ENCODE measurements around the gene ACSM6. TPM values are rescaled to one million over a fixed set of nuclear protein-coding genes. Genes with fewer than 3 reads are reported as not detected.
"Not testable (repeated sequence)": the region's sequence is repeated elsewhere in the genome, so short reads cannot be mapped to it uniquely, and the experiment has no call there.

ACSM6 gene
- total RNA-seq, 1 experiment from 2014 or later = not detected

DNA sequence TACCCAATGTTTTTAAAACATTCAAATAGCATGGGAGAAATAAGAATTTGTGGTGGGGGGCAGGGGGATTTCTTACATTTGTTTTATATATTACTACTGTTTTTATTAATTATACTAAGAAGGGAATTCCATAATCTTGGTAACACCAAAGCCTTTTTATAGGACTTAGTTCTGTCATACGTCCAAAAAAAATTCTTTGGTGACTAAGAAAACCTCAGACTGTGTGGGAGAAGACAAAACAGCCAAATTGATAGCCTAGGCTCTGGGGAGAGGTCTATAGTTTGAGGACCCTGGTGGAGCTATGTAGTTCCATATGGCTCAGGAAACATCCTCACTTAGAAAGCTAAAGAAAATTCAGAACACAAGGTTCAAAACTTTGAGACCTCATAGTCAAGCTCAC, 23.4 kb downstream of the ACSM6 start:
- peak; percentile 29 for DNase-seq (ENCODE audit: low read depth)

DNA sequence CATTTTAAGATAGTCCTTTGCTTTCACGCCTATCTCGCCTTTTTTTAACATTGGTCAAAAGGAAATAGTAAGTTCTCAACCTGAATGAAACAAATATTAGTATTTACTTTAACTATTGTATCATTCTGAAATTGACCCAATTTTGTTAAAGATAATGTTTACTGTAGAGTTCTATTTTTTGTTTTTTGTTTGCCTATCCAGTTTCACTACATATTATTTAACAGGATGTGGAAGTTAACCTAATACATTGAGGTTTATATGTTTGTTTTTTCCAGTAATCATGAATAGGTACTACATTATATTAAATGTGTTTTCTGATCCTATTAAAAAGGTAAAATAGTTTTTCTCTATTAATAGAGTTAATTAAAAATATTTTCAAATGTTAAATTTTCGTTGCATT, 26.5 kb downstream of the ACSM6 start:
- no peak for DNase-seq (ENCODE audit: low read depth)

DNA sequence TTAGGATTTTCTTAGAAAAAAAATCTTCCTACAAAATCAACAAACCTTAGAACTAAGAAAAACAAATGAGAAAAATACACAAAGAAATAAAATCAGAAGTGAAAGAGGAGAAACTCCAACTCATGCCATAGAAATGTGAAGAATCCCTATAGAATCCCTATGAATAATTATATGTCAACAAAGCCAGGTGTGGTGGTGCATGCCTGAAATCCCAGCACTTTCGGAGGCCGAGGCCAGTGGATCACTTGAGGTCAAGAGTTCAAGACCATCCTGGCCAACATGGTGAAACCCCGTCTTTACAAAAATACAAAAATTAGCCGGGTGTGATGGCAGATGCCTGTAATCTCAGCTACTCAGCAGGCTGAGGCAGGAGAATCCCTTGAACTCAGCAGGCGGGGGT, 27.1 kb downstream of the ACSM6 start:
- DNase-seq (ENCODE audit: low read depth) = peak; percentile 79

DNA sequence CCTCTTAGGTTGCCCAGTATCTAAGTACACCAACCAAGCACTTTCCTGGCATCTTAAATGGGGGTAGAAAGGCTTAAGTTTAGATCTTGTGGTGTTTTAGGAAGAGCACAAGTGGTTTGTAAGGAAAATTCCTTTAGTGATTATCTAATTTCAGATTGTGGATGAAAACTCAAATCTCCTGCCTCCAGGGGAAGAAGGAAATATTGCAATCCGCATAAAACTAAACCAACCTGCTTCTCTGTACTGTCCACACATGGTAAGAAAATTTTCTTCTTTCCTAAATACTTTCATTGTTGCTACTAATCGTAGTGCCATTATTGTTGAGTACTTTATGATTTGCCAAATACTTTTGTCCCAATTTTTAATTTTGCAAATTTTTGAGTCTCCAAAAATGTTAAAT, 31.1 kb downstream of the ACSM6 start:
- DNase-seq (ENCODE audit: low read depth) = no peak

DNA sequence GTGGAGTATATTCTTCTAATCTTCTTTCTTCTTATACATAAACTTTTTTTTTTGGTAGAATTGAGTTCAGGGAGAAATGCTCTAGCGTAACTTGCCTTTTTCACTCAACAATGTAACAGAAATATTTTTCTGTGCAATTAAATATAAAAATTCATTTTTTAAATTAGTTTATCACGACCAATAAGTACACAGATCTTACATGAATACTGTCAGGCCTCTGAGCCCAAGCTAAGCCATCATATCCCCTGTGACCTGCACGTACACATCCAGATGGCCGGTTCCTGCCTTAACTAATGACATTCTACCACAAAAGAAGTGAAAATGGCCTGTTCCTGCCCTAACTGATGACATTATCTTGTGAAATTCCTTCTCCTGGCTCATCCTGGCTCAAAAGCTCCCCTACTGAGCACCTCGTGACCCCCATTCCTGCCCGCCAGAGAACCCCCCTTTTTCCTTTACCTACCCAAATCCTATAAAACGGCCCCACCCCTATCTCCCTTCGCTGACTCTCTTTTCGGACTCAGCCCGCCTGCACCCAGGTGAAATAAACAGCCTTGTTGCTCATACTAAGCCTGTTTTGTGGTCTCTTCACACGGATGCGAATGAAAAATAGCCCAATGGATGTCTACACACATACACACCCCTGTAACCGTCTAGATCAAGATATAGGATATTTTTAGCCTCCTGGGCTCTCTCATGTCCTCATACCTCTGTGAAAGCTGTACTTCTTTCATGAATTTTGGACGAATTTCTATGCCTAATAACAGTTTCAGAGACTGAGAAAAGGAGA, 35.1 kb downstream of the ACSM6 start:
- DNase-seq (ENCODE audit: low read depth) = not testable (repeated sequence)

DNA sequence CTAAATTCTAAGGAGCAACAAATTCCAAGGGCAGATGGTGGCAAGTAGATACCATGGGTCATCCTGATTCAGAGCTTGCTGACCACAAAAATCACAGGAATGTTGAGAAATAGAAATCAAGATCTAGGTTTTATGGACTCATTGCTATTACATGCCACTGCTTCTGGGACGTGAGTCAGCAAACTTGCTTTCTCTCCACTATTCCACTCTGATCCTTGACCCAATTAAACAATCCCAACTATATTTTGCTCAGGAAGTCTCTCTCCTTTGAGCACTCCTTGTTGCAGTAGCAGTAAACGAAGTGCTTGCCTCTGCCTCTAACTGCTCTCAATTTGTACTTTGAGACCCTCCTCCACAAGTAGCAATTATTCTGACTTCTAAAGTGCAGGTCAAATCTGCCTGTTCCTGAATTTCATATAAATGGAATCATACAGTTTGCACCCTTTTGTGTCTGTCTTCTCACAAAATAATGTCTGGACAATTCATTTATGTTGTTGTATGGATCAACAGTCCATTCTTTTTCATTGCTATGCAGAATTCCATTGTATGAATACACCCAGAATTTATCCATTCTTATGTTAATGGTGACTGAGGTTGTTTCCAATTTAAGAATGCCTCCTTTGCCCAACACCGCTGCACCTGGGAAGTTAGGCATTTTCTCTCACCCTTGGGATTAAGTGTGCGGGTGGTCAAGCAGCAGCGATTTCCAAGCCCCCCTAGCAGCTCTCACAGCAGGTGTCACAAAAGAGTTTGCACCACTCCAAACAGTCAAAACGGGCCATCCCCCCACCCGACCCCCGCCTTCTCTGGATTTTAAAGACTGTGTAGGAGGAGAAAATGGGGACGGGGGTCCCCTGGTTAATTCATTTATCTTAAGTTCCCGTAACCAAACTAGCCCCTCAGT, 35.9 kb downstream of the ACSM6 start:
- DNase-seq (ENCODE audit: low read depth) = peak; percentile 99

DNA sequence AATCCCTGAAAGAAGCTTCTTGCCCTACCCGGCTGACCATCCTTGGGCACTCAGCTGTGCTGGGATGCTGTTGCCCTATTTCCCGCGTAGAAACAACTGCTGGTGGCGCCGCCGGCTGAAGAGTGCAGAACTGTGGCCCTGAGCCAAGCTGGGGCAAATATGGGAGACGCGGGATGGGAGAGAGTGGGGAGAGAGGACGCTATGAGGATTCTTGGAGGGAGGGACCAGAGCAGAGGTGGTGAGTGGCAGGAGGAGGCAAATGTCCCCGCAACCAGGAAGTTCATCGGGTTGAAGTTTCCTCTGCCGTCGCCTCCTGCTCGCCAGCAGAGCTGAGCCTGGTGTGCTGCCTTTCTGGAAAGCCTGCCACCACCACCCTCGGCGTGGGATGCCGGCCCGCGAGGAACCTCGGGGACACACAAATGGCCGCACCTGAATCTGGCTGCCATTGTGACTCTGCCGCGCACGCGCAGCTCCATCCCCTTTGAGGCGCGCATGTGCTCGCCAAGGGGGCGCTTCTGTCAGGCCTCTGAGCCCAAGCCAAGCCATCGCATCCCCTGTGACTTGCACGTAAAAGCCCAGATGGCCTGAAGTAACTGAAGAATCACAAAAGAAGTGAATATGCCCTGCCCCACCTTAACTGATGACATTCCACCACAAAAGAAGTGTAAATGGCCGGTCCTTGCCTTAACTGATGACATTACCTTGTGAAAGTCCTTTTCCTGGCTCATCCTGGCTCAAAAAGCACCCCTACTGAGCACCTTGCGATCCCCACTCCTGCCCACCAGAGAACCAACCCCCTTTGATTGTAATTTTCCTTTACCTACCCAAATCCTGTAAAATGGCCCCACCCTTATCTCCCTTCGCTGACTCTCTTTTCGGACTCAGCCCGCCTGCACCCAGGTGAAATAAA, 36.9 kb downstream of the ACSM6 start:
- DNase-seq (ENCODE audit: low read depth) = not testable (repeated sequence)

DNA sequence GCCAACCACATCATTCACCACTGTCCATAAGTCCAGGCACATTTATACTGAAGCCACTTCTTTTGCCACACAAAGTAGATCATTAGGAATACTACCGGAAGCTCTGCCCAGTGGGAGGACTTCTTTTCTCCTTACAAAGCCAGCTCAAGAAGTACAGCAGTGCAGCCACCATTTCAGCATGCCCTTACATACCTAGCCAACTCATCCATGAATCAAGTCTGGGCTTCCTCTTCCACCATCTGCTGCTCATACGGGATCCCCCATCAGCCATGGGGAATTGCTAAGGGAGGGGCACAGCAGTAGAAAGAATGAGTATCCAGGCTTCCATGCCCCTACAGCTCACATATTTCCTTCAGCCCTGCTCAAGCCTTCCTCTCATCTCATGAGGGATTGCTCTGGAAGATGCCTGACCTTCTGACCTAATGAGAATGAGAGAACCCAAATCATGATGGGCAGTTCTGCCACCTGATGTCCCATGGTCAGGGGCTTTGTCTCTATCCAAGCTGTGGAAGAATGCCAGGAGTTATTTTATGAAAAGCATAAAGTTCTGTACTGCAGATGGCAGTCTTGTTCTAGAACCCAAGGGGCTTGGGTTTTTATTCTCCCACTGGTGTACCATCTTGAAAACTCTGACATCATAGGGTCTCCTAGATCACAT, 39.5 kb downstream of the ACSM6 start:
- DNase-seq (ENCODE audit: low read depth) = no peak

DNA sequence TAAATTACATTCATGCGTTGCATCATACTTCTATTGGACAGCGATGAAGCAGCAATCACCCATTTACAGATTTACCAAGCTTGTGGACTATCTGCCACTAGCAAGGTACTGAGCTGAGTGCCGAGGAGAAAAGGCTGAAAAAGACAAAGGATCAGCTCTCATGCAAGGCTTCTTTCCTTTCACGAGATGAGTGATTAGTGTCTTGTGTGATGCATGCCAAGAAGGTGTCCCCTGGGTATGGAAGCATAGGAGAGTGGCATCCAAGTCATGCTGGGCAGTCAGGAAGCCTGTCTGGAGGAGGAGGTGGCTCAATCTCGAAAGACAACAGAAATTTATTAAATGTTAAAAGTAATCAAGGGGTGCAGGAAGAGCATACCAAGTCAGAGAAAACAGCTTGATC, 40.9 kb downstream of the ACSM6 start:
- DNase-seq (ENCODE audit: low read depth) = peak; percentile 27

DNA sequence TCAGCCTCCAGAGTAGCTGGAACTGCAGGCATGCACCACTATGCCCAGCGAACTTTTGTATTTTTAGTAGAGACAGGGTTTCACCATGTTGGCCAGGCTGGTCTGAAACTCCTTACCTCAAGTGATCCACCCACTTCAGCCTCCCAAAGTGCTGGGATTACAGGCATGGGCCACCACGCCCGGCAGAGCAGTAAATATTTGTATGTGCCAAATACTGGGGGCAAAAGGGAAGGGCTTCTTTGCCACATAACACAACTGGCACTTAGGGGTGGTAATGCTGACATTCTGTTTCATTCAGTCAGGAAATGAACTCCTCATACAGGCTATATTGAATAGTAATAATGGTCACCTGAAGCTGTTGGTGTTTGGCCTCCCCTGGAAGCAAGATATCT, 41.6 kb downstream of the ACSM6 start:
- DNase-seq (ENCODE audit: low read depth) = no peak

DNA sequence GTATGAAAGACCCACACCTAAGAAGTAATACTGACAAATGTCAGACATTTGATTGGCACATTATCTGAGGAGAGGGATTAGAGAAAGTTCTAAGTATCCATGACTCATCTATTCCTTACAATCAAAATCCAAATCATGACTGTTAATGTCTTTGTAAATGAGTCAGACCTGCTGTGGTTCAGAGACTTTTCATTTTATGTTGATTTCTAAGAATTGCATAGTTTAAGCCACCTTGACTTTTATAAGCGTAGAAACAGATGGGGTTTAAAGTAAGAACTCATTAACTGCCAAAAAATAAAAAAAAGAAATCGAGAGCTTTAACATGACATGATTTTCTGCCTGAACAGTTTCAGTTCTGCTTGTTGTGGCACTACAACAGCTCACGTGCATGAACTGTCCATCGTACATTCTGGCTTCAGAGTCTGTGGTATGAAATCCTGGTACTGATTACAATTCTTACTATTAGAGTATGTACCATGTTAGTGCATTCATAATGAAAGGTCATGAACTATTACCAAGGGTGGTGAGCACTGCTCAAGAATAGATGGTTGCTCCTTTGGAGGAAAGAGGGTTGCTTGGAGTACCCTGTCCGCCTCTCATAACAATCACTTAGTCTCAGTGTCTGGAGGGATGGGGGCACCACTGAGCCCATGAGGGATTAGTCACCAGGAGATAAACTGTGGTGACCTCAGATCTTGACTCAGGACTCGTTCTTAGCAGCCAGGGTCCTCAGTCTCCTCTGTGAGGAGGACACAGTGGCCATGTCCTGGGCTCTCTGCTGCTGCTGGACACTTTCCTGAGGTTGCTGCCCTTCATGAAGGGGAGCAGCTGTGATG, 42.2 kb downstream of the ACSM6 start:
- peak; percentile 78 for DNase-seq (ENCODE audit: low read depth)

DNA sequence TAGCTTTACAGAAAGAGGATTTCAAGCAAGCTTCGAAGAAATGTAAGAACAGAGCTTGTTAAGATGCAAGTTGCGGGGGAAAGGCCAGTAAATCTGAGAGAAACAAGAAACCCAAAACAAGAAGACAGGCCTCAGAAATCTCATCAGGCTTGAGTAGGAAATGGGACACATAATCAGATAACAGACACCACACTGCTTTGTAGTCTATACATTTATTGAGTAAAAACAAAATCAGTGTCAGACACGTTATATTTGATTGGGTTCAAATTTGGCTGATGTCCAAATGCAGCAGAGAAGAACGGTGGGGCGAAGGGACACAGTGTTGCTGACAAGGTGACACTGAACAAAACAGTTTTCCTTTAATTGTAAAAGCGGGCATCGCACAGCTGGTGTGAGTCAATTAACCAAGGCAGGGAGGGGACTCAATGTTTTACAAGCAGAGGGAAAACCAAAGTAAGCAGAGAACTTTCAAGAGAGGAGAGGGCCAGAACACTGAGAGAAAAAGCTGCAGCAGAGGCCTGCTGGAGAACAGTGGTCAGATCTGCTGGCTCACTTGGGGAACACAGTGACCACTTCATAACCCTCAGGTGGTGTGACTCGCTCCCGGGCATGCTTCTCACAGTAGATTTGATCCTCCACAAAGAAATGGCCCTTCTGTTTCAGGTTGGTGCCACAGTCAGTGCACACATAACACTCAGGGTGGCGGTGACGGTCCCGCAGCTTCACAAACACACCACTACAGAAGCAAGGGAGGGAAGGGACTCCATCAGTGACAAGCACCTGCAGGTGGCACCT, 43.5 kb downstream of the ACSM6 start:
- peak; percentile 74 for DNase-seq (ENCODE audit: low read depth)

DNA sequence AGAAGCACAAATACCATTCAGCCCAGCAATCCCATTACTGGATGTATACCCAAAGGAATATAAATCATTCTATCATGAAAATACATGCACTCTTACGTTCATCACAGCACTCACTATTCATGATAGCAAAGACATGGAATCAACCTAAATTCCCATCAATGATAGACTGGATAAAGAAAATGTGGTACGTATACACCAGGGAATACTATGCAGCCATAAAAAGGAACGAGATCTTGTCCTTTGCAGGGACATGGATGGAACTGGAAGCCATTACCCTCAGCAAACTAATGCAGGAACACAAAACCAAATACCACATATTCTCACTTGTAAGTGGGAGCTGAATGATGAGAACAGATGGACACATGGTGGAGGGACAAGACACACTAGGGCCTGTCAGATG, 46.1 kb downstream of the ACSM6 start:
- not testable (repeated sequence) for DNase-seq (ENCODE audit: low read depth)

DNA sequence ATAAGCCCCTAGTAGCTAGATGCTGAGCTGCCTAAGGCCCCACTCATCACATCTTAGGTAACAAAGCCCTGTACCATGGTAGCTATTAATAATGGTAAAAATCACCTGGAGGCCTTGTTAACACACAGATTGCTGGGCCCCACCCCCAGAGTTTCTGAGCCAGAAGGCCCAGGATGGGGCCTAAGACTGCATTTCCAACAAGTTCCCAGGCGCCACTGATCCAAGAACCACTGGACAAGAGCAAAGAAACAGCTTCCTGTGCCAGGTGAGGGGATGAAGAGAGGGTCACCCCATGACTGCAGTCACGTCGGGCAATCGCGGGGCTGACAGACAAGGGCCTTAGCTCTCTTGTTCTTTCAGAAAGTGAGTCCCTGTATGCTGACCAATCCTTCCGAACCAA, 46.8 kb downstream of the ACSM6 start:
- no peak for DNase-seq (ENCODE audit: low read depth)

DNA sequence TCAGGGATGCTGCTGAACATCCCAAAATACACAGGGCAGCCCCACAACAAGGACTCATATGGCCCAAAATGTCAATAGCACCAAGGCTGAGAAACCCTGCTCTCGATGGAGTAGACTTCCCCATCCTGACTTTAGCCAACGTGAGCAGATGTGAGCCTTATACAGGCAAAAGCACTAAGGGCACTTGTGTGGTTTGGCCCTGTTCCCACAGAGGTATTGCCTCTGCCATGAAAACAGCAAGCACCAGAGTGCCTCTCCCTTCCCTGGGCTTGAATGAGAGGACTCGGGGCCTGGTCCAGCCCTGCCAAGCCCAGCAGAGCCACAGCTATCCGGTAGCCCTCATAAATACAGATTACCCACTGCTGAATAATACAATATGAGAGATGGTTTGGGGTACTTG, 47.5 kb downstream of the ACSM6 start:
- no peak for DNase-seq (ENCODE audit: low read depth)

DNA sequence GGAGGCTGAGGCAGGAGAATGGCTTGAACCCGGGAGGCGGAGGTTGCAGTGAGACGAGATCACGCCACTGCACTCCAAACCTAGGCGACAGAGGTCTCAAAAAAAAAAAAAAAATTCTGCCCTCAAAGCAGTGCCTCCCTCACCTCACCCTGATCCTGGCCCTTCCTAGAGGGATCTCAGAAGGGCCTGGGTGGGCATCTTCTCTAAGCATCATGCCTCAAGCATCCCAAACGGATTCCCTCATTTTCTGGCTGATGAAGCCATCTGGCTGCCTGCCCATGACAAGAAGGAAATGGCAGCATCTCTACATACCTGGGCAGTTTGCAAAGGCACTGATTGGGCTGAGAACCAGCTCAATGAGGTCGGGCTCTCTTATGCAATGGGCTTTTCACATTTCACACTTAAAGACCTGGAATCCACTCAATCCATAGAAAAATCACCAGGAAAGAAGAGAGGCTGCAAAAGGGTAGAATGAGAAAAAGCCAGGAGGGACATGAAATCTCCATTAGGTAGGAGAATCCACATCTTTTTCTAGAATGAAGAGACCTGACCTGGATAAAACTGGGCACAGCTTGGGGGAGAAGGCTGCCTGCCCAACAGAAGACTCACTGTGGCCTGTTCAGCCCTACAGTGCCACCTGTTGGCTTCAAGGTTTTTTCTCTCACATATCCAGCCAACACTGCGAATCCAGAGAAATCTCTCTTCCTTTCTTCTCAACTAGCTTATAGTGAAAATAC, 48.7 kb downstream of the ACSM6 start:
- peak; percentile 58 for DNase-seq (ENCODE audit: low read depth)

DNA sequence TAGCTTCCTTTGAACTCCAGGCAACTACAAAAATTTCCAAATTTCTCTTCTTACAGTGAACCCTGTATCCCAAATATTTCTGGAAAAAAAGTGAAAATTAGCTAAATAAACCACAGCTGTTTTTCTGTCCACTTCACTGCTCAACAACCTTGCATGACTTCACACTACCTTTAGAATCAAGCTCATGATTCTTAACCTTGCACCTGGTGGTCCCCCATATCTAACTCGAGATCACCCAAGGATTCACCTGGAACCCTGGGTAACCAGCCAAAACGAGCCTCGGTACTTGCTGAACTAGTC, 49.2 kb downstream of the ACSM6 start:
- no peak for DNase-seq (ENCODE audit: low read depth)

DNA sequence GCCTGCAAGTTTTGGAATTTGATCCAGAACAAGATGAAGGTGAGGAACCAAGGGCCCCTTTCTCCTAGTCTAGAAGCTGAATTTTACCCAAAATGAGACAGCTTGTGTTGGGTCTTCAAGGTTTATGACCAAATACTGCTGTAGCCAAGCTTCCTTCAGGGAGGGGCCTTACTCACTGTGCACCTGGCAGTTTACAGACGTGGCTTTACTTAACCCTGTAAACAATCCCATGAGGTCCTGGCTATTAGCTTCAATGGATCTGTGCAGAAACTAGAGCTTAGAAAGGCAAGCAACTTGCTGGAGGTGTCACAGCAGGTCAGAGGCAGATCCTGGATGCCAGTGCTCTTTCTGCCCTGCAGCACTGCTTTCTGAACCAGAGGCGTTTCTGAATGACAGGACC, 50.1 kb downstream of the ACSM6 start:
- no peak for DNase-seq (ENCODE audit: low read depth)

Measured in LHCN-M2 (cell line).